Vagina (tissue), 2 donors: ENCODE measurements around the gene WAC.

Source experiments
- CTCF ChIP-seq, 3 experiments: fragments of 450-650 bp in 2 of 3; fragments of 200-600 bp in 1 of 3; sonication (generic) in 1 of 3; IDR thresholded peaks; one replicate each; pipeline ENCODE4 v1.5.1; 2017 to 2019; ENCODE audit warnings: antibody characterized with exemption in 3 of 3, mild to moderate bottlenecking in 2 of 3, moderate library complexity in 2 of 3
- POLR2A ChIP-seq, 2 donors: fragments of 450-650 bp; IDR thresholded peaks; one replicate each; pipeline ENCODE4 v1.6.1; 2017; ENCODE audit warnings: antibody characterized with exemption in 2 of 2, mild to moderate bottlenecking in 2 of 2, moderate library complexity in 2 of 2
- POLR2AphosphoS5 ChIP-seq, 2 donors: sonication (generic); formaldehyde crosslinking; IDR thresholded peaks; one replicate each; pipeline ENCODE4 v1.9.0; 2017; ENCODE audit warnings: antibody characterized with exemption in 2 of 2, mild to moderate bottlenecking in 2 of 2, low read depth in 1 of 2; ENCODE audit not compliant: insufficient read depth in 1 of 2

DNA sequence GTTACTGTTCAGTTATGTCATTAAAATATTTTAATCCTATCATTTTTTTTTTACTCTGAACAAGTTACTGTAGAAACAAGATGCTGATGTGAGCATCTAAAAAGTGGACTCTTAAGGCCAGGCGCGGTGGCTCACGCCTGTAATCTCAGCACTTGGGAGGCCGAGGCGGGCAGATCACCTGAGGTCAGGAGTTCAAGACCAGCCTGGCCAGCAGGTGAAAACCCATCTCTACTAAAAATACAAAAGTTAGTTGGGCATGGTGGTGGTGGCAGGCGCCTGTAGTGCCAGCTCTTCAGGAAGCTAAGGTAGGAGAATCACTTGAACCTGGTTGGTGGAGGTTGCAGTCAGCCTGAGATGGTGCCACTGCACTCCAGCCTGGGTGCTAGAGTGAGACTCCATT lies 2.9 kb downstream of the WAC start:
- TF ChIP-seq CTCF (IDR thresholded peaks at IDR 0.05) (no peak), POLR2A (IDR thresholded peaks at IDR 0.05) (no peak), POLR2AphosphoS5 (IDR thresholded peaks at IDR 0.05; ENCODE audit: insufficient read depth in 1 of 2, low read depth in 1 of 2) (no peak)
